Muscle of back (tissue), 11 donors: ENCODE results near the gene ORAI3. TPM values are rescaled to one million over a fixed set of nuclear protein-coding genes. Genes with fewer than 3 reads are reported as not detected.

ENCODE experiments used
- DNase-seq, 3 donors: peaks; one replicate each; pipeline versions ENCODE4 v3.0.0 to v3.0.0-alpha.2; 2013
- polyA plus RNA-seq, 10 donors: library from polyadenylated mRNA; unstranded; fragments of 120-200 nt; gene quantifications; one replicate each; pipeline ENCODE4 v1.2.1, GENCODE V29; 2013; ENCODE audit not compliant: insufficient read length in 10 of 10

The ORAI3 gene
- polyA plus RNA-seq, 10 donors, result 7.5 to 12.6 (median 10.3) TPM

DNA sequence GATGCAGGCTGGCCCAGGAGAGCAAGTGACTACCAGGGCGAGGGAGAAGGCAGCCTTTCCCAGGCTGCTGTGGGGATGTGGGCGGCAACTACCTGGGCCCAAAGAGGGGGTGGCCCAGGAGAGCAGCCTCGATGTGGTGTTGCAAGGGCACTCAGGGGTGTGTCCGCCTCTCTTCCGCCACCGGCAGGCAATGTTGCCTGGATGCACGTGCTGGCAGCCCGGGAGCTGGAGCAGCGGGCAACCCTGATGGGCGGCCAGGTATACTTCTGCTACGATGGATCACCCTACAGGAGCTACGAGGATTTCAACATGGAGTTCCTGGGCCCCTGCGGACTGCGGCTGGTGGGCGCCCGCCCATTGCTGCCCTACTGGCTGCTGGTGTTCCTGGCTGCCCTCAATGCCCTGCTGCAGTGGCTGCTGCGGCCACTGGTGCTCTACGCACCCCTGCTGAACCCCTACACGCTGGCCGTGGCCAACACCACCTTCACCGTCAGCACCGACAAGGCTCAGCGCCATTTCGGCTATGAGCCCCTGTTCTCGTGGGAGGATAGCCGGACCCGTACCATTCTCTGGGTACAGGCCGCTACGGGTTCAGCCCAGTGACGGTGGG lies 38.8 kb downstream of the ORAI3 start:
- DNase-seq, result no peak

DNA sequence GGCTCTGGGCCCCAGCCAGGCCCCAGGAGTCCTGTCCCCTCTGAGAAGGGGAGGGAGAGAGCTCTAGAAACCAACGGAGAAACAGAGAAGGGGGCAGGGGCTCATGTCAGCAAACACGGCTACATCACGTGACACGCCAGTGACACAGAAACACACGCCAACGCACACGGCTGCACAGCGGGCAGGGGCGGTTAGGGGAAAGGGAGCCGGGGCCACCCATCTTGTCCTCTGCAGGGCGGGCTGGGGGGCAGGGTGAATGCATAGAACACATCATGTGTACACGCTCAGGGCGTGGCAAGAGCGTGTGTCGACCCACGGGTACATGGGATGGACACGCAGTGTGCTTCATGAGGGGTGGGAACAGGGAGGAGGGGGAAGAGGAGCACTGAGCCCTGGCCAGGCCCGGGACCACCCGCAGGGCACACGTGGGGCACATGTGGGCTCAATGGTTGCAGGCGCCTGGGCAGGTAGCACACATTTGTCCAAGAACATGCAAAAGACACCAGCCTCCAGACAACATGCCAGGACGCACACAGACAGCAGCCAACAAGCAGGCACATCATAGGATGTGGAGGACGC lies 40.7 kb downstream of the ORAI3 start:
- DNase-seq, result no peak

DNA sequence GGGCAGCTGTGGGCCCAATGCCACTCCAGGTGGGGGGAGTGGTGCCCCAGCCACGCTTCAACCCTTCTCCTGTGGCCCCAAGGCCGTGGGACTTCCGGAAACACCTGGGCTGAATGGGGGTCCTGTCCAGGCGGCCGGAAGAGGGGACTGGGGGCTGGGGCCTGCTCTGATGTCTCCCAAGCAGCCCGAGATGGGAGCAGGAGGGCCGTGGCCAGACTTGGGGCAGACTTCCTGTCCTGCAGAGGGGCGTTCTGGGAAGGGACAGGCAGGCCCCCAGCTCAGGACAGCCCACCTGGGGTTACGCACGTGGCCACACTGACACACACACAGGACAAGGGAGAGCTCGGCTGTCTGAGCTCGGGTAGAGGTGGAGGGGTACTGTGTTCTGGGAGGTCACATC lies 41.2 kb downstream of the ORAI3 start:
- DNase-seq, result no peak

DNA sequence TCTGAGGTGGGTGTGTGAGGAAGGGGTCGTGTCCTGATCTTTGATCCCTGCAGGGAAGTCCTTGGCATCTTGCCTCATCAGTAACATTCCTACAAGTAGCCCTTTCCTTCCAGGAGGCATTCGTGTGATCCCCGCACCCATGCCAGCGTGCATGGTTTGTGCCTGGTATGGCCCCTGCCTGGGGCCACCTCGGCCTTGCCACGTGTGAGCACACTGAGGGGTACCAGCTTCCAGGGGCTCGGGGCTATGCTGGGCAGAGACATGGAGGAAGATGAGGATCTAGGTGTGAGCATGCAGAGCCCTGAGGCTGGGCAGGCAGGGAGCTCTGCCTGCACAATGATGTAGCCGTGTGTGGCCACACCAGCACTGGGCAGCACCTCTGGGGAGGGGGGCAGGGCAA lies 42.2 kb downstream of the ORAI3 start:
- DNase-seq, result no peak

DNA sequence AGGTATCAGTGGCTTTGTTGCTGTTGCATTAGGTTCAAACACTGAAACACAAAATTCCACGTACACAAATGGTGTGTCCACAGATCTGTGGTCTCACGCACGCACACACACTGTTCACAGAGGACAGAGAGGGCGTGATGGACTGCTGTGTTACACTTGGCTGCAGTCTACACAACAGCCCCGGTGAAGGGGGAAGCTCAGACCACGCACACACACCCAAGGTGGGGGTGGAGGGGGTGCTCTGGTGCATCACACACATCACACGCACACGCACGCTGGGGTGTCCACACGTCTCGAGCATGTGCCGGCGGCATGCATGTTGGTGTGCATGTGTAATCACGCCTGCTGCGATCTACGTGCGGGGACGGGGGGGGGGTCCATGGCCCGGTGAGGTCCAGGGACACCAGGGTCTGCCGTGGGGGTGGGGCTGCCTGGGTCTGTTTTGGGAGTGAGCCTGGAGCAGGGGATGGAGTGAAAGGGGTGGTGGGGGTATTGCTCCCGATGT lies 43.5 kb downstream of the ORAI3 start:
- no peak for DNase-seq

DNA sequence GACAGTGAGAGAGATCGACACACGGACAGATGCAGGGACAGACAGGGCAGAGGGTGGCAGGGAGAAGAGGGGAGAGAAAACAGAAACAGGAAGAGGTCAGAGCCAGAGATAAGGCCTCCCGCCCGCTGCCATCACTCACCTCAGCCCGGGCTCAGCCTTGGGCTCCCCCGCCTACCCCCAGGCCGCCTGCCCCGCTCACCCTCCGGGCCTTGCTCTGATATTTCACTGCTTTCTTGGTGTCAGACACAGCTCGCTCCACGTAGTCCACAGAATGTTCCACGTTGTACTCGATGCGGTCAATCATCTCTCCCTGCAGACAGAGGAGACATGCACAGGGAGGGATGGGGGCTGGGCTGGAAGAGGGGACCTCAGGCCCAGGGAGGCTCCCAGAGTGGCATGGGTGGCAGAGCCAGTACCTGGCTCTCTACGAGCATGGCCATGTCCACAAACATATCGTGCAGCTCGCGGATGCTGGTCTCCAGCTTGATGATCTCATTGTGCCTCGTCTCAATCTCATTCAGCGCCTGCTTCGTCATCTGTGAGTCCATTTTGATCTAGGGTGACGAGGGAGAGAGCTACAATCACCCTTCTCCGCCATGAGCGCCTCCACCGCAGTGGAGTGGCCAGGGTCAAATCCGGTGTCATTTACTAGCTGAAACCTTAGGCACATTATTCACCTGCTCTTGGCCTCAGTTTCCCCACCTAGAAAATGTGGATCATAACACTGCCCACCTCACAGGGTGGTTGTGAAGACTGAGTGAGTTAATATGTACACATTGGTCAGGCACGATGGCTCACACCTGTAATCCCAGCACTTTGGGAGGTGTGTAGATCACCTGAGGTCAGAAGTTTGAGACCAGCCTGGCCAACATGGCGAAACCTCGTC lies 44.3 kb downstream of the ORAI3 start:
- no peak for DNase-seq

DNA sequence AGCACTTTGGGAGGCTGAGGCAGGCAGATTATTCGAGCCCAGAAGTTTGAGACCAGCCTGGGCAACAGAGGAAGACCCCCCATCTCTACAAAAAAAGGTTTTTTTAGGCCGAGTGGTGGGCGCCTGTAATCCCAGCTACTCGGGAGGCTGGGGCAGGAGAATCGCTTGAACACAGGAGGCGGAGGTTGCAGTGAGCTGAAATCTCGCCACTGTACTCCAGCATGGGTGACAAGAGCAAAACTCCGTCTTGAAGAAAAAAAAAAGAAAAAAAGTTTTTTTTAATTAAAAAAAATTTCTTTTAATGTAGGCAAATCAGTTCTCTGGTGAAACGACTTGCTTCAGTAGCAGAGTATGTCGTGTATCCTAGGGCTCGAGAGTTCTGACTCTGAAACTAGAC lies 47.1 kb downstream of the ORAI3 start:
- DNase-seq, result no peak

DNA sequence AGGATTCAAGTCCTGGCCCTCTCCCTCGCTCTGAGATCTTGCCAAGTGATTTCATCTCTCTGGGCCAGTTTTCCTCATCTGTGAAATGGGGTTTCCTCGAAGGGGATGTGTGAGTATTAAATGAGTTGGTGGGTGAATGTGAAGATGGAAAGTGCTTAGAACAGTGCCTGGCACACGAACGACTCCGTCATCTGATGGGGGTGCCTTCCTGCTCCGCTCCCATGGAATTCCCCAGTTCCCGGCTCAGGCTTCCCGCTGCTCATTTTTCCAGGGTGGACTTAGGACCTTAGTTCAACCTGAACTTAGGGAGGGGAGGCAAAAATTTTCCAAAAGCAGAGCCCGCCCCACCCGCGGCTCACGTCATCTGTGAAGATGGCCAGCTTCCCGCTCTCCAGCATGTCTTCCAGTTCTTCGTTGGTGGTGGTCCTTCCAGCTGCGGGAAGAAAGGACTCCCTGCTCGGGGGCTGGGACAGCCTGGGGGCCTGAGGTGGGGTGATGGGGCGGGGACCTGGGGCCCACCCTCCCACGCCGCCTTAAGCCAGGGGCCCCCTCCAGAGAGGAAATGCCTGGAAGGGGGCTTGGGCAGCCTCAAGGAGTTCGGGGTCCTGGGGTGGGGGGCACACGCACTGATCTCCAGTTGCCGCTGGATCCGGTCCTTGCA lies 47.6 kb downstream of the ORAI3 start:
- peak in 2 of 3 donors; percentile 67 to 71 for DNase-seq

DNA sequence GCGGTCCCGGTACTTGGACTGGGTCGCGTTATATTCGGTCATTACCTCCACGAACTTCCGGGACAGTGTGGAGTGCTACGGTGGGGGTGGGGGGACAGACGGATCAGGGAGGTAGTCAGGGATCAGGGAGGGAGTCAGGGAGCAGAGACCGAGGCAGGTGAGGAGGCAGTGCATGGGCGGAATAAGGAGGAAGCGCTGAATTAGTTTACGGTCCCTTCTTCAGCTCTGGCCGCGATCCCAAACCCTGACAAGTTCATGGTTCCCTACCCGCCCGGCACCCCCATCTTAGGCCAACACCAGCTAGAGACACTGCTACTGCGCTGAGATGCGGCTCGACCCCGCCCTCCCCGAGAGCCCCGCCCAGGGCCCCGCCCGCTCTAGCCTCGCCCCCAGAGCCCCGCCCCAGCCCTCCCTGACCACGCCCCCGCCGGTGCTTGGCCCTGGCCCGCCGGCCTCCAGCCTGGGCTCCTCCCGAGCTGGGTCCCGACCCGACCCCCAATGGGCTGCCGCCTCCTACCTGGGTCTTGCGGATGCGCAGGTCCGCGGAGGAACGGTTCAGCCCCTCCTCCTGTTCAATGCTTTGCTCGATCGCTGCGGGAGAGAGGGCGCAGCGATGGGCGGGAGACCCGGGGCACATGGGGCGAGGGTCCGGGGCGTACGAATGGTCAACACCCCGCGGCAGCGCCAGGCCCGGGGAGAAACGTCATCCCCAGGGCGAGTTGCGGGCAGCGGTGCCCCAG lies 48.3 kb downstream of the ORAI3 start:
- DNase-seq, result peak in 2 of 3 donors; percentile 57 to 68

DNA sequence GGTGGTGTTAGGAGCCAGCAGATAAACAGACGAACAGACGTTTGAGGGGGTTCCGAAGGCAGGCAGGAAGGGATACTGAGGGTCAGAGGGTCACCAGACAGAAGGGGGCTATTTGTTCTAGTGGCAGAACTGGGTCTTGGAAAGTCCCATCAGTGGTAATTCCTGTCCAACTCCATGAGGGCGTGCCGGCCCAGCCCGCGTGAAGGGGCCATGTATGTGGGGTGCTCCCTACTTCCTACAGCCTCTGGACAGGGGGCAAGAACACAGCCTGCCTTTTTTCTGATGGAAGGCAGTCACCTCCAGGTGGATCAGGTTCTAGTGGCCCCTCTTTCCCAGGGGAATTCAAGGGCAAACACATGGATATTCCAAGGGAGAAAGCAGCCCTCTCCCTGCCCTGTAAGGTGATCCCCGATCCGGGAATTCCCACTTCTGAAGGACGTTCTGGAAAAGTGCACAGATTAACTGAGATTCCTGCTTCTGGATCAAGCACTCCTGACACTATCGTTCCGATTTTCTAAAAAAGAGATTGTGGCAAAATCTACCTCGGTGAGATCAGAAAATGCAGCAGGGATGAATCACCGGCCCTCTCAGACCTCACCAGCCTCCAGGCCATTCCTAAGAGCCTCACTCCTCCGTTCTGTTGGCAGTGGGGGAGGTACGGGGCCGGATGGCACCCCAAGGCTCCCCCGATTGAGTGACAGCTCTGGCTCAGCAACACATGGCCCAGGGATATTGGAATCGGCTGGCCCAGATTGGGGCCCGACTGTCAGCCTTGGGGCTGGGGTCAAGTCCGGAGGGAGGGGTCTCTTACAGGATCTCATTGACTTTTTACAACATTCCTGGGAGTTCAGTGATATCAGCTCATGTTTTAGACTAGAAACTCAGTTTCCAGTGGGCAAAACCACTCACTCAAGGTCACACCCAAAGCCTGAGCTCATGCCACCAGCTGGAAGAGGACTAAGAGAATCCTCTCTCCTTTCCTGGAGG lies 49.1 kb downstream of the ORAI3 start:
- peak in 1 of 3 donors; percentile 53 for DNase-seq

DNA sequence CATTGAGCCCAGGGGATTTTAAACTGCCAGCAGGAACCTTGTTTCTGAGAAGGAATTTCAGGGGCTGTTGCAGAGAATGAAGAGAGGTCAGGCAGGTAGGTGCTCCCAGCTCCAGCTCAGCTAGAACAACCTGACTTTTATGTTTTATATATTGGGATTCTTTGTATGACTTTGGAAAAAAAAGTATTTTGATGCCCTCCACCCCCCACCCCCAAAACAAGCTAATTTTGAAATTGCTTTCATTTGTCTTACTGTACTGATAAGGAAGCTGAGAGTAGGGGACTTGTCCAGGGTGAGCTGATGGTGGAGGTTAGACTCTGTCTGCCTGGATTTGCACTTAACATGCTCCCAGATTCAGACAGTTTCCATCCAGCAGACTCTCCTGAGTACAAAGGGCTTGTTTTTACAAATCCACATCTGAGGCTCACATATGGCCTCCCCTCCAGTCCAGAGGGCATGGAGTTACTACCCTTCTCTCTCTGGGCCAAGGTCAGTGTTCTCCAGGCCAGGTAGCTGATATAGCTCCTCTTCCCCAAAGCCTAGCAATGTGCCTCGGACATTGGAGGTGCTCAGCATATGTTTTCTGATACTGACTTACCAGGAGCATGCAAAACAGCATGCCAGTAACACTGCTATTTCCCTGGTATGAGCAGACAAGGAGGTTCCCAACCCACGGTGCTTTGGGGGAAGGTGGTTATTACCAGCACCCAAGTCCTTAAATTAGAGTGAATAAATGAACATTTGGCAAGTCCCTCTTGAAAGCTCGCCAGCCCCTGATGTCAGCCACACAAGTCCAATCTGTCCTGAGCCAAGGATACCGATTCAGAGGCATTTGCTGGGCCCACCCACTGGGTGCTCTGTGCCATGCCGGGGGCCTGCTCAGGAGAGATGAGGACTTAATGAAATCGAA lies 50.2 kb downstream of the ORAI3 start:
- no peak for DNase-seq

DNA sequence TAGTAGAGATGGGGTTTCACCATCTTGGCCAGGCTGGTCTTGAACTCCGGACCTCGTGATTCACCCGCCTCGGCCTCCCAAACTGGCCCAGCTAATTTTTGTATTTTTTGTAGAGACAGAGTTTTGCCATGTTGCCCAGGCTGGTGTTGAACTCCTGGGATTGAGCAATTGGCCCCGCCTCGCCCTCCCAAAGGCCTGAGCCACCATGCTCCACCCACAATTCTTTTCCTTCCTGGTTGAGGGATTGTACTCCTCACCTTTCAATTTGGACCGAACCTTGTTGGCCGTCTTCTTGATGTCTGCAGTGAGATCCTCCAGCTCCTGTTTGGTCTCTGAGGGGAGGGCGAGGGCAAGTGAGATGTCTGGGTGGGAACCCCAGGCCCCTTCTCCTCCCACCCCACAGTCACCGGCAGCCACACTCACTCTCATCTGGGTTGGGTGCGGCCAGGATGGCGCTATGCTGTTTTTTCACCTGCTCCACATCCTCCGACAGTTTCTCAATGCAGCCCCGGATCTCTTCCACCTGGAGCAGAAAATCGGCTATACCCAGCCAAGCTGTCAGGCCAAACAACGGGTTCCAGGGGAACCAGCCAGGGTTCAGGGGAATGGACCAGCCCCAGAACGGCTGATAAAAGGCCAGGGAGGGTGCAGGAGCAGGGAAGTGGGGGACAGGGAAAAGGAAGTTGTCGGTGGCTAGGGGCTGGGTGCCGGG lies 52.0 kb downstream of the ORAI3 start:
- no peak for DNase-seq

DNA sequence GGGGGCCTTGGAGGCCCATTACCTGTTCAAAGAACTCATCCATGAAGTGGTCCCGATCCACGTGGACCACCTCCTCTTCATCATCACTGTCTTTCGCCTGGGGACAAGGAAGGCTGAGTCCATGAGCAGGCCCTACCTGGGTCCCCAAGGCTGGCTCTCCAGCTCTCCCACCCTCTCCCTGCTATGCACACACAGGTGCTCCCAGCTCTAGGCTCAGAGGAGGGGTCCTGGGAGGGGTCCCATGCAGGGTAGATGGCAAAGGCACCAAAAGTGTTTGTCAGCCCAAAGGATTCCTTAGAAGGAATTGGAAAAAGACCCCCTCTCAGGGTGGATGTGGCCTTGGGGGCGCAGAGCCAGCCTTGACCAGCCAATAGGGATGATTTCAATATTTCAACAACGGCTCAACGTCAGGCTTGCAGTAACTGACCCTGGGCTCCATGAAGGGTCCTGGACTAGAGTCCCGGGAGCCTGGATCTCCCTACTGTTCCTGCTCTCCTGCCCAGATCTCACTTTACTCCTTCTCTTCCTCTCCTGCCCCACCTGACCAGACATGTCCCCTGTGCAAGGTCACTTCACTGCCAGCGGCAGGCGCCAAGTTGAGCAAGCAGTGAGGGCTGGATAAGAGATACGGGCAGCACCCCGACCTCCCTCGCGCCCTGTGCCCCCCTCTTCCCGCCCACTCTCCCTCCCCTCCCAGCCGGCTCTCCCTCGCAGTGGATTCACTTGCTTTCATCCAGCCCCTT lies 52.8 kb downstream of the ORAI3 start:
- no peak for DNase-seq

DNA sequence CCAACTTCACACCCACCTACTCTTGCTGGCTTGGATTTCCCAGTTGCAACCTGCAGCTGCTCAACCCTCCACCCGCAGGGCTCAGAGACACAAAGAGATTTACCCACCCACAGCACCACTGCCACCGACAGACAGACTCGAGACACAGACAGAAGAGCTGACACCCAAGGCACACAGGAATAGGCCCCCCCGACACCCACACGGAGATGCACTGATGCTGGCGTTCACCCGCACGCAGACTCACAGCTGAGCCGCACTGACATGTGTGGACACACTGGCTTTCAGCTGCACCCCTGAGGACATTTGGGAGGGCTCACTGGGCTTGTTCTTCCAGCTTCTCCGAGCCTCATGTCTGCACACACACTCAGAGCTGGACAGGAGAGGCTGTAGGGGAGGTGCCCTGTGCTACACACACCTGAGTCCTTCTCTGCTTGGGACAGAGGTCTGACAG lies 53.4 kb downstream of the ORAI3 start:
- no peak for DNase-seq

DNA sequence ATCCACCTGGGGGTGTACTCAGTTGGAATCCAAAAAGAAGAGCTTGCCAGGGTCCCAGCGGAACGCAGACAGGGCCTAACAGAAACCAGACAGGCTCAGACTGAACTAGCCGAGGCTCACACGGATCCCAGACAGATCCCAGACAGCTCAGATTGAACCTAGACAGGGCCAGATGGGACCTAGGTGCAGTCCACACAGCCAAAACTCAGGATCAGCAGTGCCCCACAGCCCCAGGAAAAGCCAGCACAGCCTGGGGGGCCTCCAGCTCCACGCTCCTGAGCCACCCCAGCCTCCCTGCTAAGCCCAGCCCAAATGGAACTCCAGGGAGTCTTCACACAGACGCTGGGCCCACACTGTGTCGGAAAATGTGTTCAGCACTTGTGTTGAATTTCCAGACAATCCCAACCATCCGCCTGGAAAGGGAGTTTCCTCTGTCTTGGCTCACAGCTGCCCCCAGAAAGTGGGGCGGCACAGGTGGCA lies 54.0 kb downstream of the ORAI3 start:
- peak in 1 of 3 donors; percentile 67 for DNase-seq

DNA sequence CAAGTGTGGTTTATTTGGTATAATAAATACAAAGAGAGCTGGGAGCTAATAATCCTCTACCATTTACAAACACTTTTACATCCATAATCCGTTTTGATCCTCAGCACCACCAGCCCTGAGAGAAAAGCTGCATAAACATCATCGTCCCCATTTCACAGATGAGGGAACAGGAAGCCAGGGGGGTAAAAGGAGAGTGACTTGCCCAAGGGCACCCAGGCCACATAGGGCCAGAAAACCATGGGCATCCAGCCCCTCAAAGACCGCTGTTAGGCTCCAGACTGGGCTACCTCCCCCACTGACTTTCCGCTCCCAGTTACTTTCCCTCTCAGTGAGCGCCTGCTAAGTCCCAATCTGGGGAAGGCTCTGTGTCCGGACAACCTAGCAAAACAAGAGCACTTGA lies 54.9 kb downstream of the ORAI3 start:
- no peak for DNase-seq
